ENCODE results near the gene SEPSECS. TPM values are rescaled to one million over a fixed set of nuclear protein-coding genes. Genes with fewer than 3 reads are reported as not detected.

Gene SEPSECS
- total and polyA plus RNA-seq, 2 of the 13 experiments (the other 11 are each of a cell fraction or from before 2014, with no cell fraction given), result 9.4 to 14.3 TPM

DNA sequence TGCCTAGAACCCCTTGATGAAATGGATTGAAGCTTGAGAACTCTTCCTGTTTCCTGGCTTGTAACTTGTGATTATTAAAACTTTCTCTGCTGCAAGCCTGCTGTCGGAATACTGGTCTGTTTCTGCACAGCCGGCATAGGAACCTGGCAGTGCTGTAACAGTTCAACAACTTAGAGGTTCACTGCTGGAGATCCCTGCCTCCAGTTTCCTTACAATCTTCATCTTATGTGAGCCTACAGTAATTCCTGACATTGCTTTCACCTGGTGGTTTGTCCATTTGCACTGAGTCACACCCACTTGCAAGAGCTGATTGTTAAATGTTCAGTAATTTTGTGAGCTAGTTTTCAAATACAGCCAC, 1.3 kb upstream of the SEPSECS start:
- DNase-seq (ENCODE audit: low spot score) (no peak), ATAC-seq (no peak), FAIRE-seq (no peak)
- in situ Hi-C loops (cut with HindIII; ENCODE audit: extremely low pct_ligation_motif_present, low pct_unique_long_range_greater_than_20kb) (no loop called here), intact Hi-C loops (cut with micrococcal nuclease; ENCODE audit: unreplicated experiment) (loop anchor here (5.0 kb wide), 2 partner anchors 71 to 206 kb away; partner anchors contain the start of gene PI4K2B)
- POLR2A ChIA-PET, result interaction anchor here (1.0 to 3.7 kb wide), 4 partner anchors 11 to 151 kb away, joined by 3 to 30 read pairs (median 16); partner anchors contain the start of genes PI4K2B and ZCCHC4
- Histone ChIP-seq H4K20me1 (ENCODE audit: insufficient read depth, low read length) (no peaks in the 10 kb centered on the region), H3K4me3 (replicated peaks in 1 of 3; ENCODE audit: insufficient read depth in 1 of 3, low read depth in 2 of 3, low read length in 3 of 3) (peak overlapping the region; percentile 70 to 84 (median 79)), H3K9ac (ENCODE audit: insufficient read depth, low read depth, low read length) (peak overlapping the region; percentile 96), H3K4me1 (ENCODE audit: insufficient read depth, low read length) (peaks cover 46% of the 10 kb centered on the region), H3K9me3 (ENCODE audit: low read length) (no peaks in the 10 kb centered on the region), H3K79me2 (ENCODE audit: insufficient read depth, low read length) (peaks cover 38% of the 10 kb centered on the region), H3K27ac (ENCODE audit: extremely low read length, insufficient read depth, low read length) (peak overlapping the region; percentile 99), H2AFZ (ENCODE audit: low read length) (no peak overlapping the region), H3K4me2 (ENCODE audit: low read depth, low read length) (peak overlapping the region; percentile 82), H3K27me3 (ENCODE audit: control insufficient read depth in 1 of 2, insufficient read depth in 2 of 2, low read length in 2 of 2) (no peaks in the 10 kb centered on the region; a peak in 1 of 5 replicates), H3K36me3 (replicated peaks in 1 of 2; ENCODE audit: control insufficient read depth in 1 of 2, insufficient read depth in 2 of 2, low read length in 2 of 2) (peaks cover 1 to 7% of the 10 kb centered on the region in 2 experiments; a peak in 2 of 5 replicates)
- TF ChIP-seq ATF7-NPFF (CRISPR knock-in tag; IDR thresholded peaks at IDR 0.05; ENCODE audit: low read depth) (no peak), ZNF468 (CRISPR knock-in tag; IDR thresholded peaks at IDR 0.05) (no peak), HMGXB3 (CRISPR knock-in tag; IDR thresholded peaks at IDR 0.05; ENCODE audit: borderline replicate concordance) (0 out of 2 replicates have a peak, but pooled peaks have one; percentile 48), ONECUT2 (CRISPR knock-in tag; IDR thresholded peaks at IDR 0.05) (0 out of 2 replicates have a peak, but pooled peaks have one; percentile 4), ZNF101 (CRISPR knock-in tag; IDR thresholded peaks at IDR 0.05; ENCODE audit: borderline replicate concordance, low read depth) (no peak)
- CTCF ChIA-PET (ENCODE audit: low intra/inter-chr PET ratio, low total read pairs), result no interaction called here
- no TSS peak for BruUV-seq (replicated peaks)
- WGBS (ENCODE audit: low lambda C conversion rate), result 3% methylated on average over 2 of the region's 2 CpGs
